SK-N-SH (cell line): ENCODE results near the gene MAP3K6. TPM values are rescaled to one million over a fixed set of nuclear protein-coding genes. Genes with fewer than 3 reads are reported as not detected.
A peak's percentile ranks its signal among the peaks of the same experiment; 100 is the strongest.

ENCODE experiments used
- CHD2 ChIP-seq: fragments of 150-350 bp; IDR thresholded peaks from 2 replicates; pipeline ENCODE4 v1.6.1; 2018; ENCODE audit warnings: low read length; ENCODE audit not compliant: partially characterized antibody
- EZH2phosphoT487 ChIP-seq: fragments of 200-600 bp; sonication (generic); IDR thresholded peaks from 2 replicates; pipeline ENCODE4 v1.6.1; 2017; ENCODE audit warnings: low read depth, mixed run types, mild to moderate bottlenecking, antibody characterized with exemption, moderate library complexity, borderline replicate concordance
- FOSL2 ChIP-seq: IDR thresholded peaks from 2 replicates; pipeline ENCODE4 v1.4.0; 2012; ENCODE audit warnings: low read depth, mild to moderate bottlenecking, moderate library complexity, borderline replicate concordance
- FOXM1 ChIP-seq: IDR thresholded peaks from 2 replicates; pipeline ENCODE4 v1.4.0; 2012; ENCODE audit warnings: low read depth, mild to moderate bottlenecking
- GABPA ChIP-seq: IDR thresholded peaks from 2 replicates; pipeline ENCODE4 v1.4.0; 2012; ENCODE audit warnings: low read depth, mild to moderate bottlenecking
- IRF3 ChIP-seq: fragments of 150-350 bp; IDR thresholded peaks from 2 replicates; pipeline ENCODE4 v1.6.1; 2016; ENCODE audit warnings: mild to moderate bottlenecking, low read depth, low read length
- MEF2A ChIP-seq: IDR thresholded peaks from 2 replicates; pipeline ENCODE4 v1.4.0; 2012; ENCODE audit warnings: low read depth, borderline replicate concordance
- NFIC ChIP-seq: IDR thresholded peaks from 2 replicates; pipeline ENCODE4 v1.4.0; 2012; ENCODE audit warnings: borderline replicate concordance
- NRF1 ChIP-seq: IDR thresholded peaks from 2 replicates; pipeline ENCODE4 v1.6.1; 2012; ENCODE audit warnings: low read depth, mild to moderate bottlenecking, low read length
- REST ChIP-seq: IDR thresholded peaks from 2 replicates; pipeline ENCODE4 v1.6.1; 2012; ENCODE audit warnings: mild to moderate bottlenecking, low read depth, low read length, moderate library complexity
- TEAD4 ChIP-seq: IDR thresholded peaks from 2 replicates; pipeline ENCODE4 v1.4.0; 2012; ENCODE audit warnings: mild to moderate bottlenecking, borderline replicate concordance; ENCODE audit not compliant: insufficient read depth
- USF2 ChIP-seq: fragments of 150-350 bp; IDR thresholded peaks from 2 replicates; pipeline ENCODE4 v1.6.1; 2017; ENCODE audit warnings: antibody characterized with exemption, low read length, low read depth, borderline replicate concordance
- YY1 ChIP-seq: IDR thresholded peaks from 2 replicates; pipeline ENCODE4 v1.4.0; 2012; ENCODE audit warnings: low read depth, mild to moderate bottlenecking
- polyA plus RNA-seq, 3 experiments: library from polyadenylated mRNA; depleted of rRNA; stranded (reverse); fragments of >200 nt; gene quantifications; 2 replicates each; pipeline ENCODE4 v1.2.3, GENCODE V29; 2012
- TF ChIP-seq, protein P1 (sequence below): fragments of 200-600 bp; sonication (generic); IDR thresholded peaks from 2 replicates; pipeline ENCODE4 v1.6.1; 2017; ENCODE audit warnings: antibody characterized with exemption, mild to moderate bottlenecking, moderate library complexity
- TF ChIP-seq, protein P2 (sequence below): IDR thresholded peaks from 2 replicates; pipeline ENCODE4 v1.4.0; 2012; ENCODE audit warnings: low read depth, borderline replicate concordance
- TF ChIP-seq, protein P3 (sequence below): IDR thresholded peaks from 2 replicates; pipeline ENCODE4; 2012

Gene MAP3K6
- polyA plus RNA-seq, 1 of the 3 experiments (the other 2 are of a cell fraction) = 17.3 TPM

DNA sequence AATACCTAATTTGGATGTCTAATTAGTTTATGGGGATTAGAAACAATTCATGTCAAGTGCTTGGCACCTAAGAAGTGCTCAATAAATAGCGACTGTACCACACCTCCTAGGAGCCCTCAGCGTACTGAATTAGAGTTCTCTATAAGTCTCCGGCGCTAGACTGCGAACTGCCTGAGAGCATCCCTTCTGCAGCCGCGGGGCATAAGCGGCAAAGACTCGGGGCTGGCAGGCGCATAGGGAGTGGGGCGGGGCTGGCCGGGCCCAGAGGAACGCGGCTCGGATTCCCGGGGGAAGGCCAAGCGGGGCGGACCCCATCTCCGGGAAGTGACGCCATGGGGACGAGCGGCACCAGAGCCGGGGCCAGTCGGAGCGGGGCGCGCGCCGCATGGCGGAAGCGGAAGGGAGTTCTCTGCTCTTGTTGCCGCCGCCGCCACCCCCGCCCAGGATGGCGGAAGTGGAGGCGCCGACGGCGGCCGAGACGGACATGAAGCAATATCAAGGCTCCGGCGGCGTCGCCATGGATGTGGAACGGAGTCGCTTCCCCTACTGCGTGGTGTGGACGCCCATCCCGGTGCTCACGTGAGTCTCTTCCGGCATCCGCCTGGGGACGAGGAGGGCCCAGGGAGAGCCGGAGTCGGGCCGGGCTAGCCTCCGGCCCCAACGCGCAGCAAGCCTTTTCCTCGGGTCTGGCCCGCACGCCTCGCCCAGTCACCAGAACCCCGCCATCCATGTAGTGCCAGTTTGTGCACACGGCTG, 44.8 kb downstream of the MAP3K6 start, which contains the start of gene TMEM222 (continued):
- TF ChIP-seq, protein P1, sequence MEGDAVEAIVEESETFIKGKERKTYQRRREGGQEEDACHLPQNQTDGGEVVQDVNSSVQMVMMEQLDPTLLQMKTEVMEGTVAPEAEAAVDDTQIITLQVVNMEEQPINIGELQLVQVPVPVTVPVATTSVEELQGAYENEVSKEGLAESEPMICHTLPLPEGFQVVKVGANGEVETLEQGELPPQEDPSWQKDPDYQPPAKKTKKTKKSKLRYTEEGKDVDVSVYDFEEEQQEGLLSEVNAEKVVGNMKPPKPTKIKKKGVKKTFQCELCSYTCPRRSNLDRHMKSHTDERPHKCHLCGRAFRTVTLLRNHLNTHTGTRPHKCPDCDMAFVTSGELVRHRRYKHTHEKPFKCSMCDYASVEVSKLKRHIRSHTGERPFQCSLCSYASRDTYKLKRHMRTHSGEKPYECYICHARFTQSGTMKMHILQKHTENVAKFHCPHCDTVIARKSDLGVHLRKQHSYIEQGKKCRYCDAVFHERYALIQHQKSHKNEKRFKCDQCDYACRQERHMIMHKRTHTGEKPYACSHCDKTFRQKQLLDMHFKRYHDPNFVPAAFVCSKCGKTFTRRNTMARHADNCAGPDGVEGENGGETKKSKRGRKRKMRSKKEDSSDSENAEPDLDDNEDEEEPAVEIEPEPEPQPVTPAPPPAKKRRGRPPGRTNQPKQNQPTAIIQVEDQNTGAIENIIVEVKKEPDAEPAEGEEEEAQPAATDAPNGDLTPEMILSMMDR = no peak
- TF ChIP-seq, protein P2, sequence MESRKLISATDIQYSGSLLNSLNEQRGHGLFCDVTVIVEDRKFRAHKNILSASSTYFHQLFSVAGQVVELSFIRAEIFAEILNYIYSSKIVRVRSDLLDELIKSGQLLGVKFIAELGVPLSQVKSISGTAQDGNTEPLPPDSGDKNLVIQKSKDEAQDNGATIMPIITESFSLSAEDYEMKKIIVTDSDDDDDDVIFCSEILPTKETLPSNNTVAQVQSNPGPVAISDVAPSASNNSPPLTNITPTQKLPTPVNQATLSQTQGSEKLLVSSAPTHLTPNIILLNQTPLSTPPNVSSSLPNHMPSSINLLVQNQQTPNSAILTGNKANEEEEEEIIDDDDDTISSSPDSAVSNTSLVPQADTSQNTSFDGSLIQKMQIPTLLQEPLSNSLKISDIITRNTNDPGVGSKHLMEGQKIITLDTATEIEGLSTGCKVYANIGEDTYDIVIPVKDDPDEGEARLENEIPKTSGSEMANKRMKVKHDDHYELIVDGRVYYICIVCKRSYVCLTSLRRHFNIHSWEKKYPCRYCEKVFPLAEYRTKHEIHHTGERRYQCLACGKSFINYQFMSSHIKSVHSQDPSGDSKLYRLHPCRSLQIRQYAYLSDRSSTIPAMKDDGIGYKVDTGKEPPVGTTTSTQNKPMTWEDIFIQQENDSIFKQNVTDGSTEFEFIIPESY = peak; percentile 68
- TF ChIP-seq GABPA (peak; percentile 98), IRF3 (0 out of 2 replicates have a peak, but pooled peaks have one; percentile 17), CHD2 (peak; percentile 84), YY1 (peak; percentile 88), REST (no peak), FOSL2 (no peak; the same call in 1 of the 2 replicates), USF2 (no peak), NRF1 (no peak), MEF2A (no peak), EZH2phosphoT487 (no peak), FOXM1 (no peak), TEAD4 (peak; percentile 40; the same call in 1 of the 2 replicates), NFIC (no peak)
- TF ChIP-seq, protein P3, sequence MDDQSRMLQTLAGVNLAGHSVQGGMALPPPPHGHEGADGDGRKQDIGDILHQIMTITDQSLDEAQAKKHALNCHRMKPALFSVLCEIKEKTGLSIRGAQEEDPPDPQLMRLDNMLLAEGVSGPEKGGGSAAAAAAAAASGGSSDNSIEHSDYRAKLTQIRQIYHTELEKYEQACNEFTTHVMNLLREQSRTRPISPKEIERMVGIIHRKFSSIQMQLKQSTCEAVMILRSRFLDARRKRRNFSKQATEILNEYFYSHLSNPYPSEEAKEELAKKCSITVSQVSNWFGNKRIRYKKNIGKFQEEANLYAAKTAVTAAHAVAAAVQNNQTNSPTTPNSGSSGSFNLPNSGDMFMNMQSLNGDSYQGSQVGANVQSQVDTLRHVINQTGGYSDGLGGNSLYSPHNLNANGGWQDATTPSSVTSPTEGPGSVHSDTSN = 0 out of 2 replicates have a peak, but pooled peaks have one; percentile 17
